OCI-LY3 (cell line): ENCODE data around the gene PARP3.

Experiments used
- EZH2phosphoT487 ChIP-seq: fragments of 200-600 bp; shearing (Covaris generic); IDR thresholded peaks from 2 replicates; pipeline ENCODE4 v1.6.1; 2018; ENCODE audit warnings: antibody characterized with exemption, mixed run types, low read depth
- TF ChIP-seq, protein P1 (sequence below): fragments of 200-600, 300-600 bp; sonication (generic); IDR thresholded peaks from 2 replicates; pipeline ENCODE4 v1.5.1; 2014; ENCODE audit warnings: antibody characterized with exemption, low read length, low read depth

- TF ChIP-seq, protein P1, sequence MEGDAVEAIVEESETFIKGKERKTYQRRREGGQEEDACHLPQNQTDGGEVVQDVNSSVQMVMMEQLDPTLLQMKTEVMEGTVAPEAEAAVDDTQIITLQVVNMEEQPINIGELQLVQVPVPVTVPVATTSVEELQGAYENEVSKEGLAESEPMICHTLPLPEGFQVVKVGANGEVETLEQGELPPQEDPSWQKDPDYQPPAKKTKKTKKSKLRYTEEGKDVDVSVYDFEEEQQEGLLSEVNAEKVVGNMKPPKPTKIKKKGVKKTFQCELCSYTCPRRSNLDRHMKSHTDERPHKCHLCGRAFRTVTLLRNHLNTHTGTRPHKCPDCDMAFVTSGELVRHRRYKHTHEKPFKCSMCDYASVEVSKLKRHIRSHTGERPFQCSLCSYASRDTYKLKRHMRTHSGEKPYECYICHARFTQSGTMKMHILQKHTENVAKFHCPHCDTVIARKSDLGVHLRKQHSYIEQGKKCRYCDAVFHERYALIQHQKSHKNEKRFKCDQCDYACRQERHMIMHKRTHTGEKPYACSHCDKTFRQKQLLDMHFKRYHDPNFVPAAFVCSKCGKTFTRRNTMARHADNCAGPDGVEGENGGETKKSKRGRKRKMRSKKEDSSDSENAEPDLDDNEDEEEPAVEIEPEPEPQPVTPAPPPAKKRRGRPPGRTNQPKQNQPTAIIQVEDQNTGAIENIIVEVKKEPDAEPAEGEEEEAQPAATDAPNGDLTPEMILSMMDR, result no peak
- no peak for TF ChIP-seq EZH2phosphoT487
Observed at GRCh38 chr3:51945031-51945840, 3.1 kb downstream of the PARP3 start.
